GM11168 (cell line): ENCODE data around the gene BUD31.

ENCODE experiments used
- in situ Hi-C: fragments of 300-500 bp; cut with MboI; formaldehyde crosslinking; loops from one replicate; pipeline ENCODE4 v1.12.0; 2022; ENCODE audit warnings: low sequenced_read_pairs; ENCODE audit not compliant: unreplicated experiment

The BUD31 gene

DNA sequence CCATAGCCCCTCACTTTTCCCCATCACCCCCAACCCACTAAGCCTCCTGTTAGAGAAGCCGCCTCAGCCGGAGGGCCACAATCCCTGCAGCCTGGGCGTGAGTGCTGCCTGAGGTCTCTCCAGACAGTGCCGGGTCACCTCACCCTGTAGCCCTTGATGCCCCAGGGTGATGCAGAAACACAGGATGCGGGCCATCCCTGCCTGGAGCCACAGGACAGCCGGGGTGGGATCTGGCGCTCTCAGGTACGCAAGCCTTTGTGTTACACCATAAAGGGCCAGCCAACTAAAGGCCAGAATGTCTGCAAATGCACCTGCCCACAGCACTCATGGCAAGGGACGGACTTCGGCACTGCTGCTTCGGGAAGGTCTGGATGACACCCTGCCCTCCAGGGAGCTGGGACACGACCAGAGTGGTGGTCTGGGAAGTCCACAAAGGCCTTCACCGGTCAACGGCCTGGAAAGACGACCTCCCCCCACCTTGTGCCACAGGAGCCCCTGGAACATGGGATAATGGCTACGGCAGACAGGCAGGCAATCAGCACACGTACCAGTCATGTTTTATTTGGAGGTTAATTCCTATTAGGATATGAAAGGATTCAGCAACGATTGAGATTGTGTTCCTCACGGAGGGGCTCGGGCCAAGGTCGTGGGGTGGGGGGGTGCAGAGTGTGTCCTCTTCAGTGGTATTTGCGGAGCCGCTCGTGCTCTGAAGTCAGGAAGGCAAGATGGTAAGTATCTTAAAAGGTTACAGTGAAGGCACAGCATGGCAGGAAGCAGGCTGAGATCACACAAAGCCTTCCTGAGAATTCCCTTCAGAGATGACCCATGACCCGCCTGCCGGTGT, 49.1 kb downstream of the BUD31 start:
- in situ Hi-C loops, result no loop called here

GRCh38 chr7:99459087-99459486, 50.3 kb downstream of the BUD31 start:
- in situ Hi-C loops, result no loop called here

DNA sequence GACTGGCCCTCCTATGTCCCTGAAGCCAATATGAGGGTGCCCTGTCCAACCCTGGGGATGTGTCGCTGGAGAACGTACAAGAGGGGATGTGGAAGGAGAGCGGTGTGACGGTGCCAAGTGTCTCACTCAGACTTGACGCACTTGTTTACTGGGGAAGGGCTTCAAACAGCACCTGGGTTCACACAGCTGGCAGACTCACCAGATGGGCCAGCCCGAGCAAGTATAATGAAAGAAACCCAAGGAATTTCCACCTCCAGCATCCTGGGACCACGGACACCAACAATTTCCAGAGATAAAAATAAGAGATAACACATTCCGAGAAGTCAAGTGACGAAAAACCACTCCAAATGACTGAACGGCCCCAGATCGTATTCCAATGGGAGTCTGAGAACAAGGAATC, 51.9 kb downstream of the BUD31 start:
- in situ Hi-C loops, result no loop called here

- in situ Hi-C loops, result no loop called here
Measured at GRCh38 chr7:99461221-99461620, 52.5 kb downstream of the BUD31 start.

- in situ Hi-C loops, result no loop called here
Measured at GRCh38 chr7:99465421-99465768, 56.6 kb downstream of the BUD31 start.

DNA sequence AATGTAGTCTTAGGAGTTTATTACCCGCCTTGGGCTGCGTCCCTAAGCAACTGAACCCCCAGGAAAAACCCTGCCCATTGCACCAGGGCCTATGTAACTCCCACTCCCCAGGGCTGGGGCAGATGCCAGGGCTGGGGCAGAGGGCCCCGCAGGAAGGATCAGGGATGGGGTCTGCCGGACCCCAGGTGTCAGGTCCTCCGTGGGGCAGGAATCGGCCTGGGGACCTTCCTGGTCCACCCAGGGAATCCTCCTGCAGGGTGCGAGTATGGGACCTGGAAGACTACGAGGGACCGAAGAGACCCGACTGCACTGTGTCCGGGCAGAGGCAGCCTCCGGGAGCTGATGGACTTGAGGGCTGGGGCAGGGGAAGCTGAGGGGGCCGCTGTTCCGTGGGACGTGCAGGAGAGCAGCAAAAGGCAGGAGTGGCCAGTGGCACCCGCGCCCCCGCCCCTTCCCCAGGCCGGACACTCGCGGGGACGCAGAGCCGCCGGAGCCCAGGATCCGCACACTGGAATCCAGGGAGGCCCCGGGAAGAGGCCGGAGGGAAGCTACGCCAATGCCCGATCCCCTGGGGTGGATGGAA, 59.7 kb downstream of the BUD31 start:
- in situ Hi-C loops, result no loop called here
